DMS114 treated with DMSO at 0.1 percent for 48 hours (cell line): ENCODE results near the gene FAAP100.
A peak's percentile ranks its signal among the peaks of the same experiment; 100 is the strongest.

Source experiments
- DNase-seq: peaks from one replicate; lab custom pipeline; 2025; ENCODE audit not compliant: unreplicated experiment; lab: John Stamatoyannopoulos, UW

Gene FAAP100

DNA sequence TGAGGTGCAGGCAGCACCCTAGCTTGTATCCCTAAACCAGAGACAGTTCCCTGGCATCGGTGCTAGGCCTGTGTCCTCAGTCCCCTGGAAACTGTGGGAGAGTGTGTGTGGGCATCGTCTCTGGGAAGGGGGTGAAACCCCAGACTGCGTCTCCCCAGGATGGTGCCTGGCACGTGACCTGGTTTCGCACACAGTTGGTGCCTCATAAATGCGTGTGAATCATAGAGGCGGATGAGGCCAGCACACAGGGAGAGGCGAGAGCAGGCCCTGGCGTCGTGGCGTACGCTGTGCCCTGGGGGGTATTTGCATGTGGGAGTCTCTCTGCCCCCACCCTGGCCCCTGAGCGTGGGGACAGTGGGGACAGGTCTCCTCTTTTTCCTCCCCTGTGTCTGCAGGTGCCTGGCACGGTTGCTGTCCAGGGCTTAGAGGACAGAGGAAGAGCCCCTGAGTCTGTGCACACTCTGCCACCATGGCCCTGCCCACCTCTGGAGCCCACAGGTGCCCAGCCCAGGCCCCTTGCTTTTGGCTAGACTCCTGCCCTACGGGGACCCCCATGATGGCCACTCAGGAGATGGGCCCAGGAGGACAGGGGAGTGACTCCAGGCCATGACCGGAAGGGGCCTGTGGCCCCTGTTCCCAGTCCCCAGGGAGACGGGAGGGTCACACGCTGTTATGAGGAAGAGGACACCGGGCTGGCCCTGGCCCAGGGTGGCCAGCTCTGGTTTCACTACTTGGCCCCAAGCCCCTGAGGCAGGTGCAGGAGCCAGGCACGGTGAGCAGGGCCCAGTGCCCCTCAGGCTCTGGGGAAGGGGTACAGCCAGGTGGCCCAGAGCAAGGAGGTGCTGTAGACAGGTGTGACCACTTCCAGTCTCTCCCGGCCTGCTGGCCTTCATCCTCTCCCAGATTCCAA lies 25.2 kb downstream of the FAAP100 start:
- no peak for DNase-seq

DNA sequence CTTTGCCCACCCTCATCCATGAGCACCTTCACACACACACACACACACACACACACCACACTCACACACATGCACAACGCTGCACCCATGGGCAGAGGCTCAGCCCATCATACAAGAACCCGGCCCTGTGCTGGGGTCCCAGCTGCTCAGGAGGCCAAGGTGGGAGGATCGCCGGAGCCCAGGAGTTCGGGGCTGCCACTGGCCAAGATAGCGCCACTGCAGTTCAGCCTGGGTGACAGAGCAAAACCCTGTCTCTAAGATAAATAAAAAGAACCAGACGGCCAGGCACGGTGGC lies 27.3 kb downstream of the FAAP100 start:
- no peak for DNase-seq

DNA sequence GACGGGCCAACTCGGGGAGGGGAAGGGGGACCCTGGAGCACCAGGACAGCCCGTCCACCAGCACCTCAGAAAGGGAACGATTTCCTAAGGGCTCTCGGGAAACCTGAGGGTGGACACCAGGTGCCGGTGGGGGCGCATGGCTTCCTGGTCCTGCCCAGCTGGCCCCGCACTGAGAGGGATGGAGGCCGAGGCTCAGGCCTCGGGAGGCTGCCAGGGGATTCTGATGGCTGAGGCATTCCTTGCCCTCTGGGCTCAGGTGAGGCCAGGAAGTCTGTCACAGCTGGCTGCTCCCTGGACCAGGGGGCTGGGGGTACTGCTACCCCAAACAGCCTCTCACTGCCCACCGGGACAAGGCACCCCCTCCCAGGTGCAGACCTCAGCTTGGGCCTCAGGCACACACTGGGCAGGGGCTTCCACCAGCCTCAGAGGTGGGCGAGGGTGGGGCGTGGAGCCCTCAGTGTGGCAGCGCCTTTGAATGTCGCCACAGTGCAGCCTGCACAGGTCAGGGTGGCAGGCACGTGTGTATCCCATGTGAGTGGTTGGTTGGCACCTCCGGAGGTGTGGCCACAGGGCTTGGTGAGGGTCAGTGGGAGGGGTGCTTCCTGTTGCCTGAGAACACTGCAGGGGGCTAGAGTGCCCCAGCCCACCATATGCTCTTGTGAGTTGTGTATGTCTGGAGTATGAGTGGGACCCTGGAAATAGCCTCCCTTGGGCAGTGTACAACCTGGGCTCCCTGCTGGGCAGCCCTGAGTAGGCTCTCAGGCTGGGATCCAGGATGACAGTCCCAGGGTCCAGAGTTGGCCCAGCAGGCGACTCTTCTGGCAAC lies 27.9 kb downstream of the FAAP100 start:
- no peak for DNase-seq

DNA sequence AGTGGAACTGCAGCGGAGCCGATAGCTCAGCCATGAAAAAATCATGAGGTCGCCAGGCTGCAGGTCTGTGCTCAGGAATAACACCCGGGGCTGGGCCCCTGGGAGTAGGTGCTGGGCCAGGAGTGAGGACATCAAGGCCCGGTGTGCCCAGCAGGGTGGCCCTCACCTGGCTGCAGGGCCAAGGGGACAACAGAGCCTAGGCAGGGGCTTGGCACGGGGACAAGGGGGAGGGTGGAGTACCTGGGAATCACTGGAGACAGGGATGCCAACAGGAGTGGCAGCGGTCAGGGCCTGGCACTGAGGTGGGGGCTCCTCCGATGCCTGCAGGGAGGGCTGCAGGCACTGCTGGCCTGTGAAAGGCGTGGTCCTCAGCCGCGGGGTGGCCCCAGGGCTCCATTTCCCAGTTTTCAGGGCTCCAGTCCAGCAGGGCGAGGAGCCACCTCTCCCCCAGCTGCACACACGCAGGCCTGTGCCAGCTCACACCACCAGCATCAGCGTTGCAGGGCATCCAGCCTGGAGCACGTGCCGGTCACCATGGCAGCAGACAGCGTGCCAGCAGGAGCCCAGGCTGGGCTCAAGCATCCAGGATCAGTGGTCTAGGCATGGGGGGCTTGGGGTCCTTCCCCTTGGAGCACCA lies 28.6 kb downstream of the FAAP100 start:
- DNase-seq, result no peak

DNA sequence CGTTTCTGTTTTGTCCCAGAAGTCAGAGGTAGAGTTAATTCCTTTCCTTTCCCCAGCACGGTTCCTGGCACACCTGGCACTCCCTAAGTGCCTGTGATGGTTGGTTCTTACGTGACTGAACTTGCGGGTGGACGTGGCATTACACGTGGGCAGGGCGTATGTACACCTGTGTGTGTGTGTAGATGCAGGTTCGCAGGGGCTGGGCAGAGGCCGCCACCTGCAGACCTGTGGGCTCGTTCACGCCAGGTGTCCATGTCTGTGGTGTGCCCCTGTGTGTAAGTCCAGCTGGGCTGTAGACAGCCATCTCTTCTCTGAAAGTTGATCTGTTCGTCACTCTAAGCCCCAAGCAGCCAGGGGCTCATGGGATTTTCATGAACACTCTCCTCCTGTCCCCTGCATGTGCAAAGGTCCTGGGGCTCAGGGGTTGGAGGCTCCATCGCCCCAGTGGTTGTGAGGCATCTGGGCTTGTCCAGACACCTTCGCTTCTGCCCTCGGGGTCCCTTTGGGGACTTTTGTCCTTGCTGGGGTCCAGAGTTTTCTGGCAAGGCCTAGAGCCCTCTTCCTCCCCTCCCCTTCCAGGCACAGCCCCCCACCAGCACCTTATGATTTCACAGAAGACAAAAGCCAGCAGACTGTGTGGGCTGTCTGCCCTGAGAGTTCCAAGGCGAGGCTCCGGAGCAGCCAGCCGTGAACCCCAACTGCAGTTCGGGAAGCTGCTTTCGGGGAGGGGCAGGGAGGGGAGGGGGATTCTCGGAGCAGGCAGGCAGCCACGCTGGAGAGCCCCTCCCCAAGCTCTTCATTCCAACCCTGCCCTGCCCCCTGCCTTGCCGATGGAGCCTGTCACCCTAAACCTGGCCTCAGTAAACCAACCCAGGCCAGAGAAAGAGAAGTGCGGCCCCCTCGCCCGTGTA lies 29.4 kb downstream of the FAAP100 start:
- DNase-seq, result no peak

DNA sequence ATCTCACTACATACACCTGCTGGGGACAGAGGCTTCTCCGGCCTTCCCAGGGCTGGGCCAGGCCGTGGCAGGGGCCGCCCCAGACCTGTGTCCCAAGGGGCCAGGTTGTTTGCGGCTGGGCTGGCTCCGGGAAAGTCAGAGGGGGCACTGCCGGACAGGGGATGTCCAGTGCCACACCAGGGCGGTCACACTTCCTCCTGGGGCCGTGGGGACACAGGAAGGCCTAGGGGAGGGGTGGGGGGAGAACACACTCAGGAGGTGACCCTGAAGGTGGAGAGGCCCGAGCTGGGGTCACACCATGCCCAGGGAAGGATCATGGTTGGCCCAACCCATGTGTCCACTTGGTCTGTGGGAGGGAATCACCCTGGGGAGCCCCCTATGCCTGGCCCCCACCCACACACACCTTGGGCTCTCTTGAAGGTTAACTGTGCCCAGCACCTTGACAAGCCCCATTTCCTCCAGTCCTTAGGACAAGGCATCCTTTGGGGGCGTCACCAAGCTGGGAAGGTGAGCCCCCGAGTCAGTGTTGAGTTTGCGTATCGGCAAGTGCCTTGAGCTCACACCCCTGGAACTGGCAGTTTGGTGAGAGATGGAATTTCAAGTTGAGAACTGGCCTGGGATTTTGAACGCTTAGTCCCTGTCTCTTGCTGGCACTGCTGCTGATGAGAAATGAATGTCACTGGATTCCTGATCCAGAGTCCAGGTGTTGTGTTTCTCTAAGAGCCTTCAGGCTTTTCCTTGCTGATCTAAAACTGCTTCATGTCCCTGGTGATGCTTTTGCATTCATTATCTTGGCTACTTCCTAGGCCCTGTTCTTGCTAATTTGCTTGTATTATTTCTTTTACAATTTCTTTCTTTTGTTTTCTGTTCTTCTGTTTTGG lies 31.9 kb downstream of the FAAP100 start:
- DNase-seq, result no peak

DNA sequence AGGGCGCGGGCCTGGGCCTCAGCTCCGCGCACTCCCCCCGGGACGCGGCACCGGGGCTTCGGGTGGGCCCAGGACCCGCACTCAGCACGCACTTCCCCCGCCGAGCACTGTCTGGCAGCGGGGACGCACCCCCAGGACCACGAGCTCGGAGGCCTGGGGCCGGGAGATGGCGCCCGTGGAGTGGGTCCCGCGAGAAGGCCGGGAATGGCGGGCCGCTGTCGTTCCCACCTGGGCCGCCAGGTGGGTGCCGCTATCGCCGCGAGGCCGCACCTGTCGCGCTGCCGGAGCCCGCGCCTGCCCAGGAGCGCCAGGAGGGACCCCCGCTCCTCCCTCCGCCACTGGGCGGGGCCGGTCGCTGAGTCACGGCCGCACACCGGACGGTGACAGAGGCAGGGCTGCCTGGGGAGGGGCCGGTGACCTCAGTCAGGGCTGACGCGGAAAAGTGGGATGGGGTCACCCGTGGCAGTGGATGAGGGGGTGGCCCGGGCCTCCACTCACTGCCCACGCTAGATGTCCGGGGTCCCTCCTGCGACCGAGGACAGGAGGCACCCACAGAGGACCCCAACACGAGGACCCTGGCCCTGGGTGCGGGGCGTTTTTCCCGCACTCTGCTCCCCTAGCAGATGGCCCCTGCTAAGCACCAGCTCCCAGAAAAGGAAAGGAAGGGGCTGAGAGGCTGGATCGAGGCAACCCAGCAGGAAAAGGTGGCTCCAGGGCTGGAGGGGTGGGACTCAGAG lies 32.7 kb downstream of the FAAP100 start:
- no peak for DNase-seq

DNA sequence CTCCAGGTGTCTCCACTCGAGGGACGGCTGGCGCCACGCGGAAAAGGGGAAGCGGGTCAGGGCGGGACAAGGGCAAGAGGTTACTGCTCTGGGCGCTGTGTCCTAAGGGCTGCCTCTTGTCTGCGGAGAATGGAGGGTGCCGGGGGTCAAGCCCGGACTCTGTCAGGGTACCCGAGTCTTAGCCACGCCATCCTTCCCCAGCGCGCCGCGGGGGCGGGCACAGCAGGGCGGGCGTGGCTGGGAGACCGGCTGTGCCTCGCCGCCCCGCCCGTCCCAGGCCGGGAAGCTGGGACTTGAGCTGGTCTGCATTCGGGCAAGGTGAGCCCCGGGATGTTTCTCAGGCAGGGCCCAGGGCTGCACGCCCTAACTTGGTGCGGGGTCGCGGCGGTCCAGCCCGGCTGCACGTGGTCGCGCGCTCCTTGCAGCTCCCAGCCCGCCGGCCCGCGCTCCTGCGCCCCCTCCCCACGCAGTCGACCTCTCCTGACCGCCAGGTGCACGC lies 33.3 kb downstream of the FAAP100 start:
- DNase-seq, result no peak

DNA sequence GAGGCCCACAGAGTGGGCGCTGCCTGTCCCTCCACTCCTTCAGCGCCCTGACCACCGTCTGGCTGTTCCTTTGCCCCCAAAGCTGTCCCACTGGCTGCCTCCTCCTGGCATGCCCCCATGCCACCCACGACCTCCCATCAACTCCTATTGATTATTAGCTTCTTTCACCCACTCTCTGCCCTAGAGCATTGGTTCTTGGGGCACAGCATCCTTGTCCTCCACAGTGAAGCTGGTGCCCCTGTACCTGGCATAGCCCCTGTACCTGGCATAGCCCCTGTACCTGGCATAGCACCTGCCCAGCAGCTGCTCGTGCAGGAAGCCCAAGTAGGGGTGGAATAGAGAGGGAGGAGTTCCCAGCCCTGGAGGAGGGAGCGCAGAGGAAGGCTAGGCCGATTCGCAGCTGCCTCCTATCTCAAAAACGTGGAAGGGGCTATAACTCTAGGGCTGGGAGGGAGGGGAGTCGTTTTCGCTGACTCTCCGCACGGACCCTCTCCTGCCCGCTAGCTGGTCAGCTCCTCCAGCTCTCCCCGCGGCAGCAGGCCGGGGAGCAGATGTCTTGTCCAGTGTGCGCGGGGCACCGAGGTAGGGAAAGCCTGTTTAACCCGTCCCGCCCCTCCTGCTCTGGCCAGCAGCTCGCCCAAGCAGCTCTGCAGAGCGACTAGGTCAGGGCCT lies 33.9 kb downstream of the FAAP100 start:
- no peak for DNase-seq

DNA sequence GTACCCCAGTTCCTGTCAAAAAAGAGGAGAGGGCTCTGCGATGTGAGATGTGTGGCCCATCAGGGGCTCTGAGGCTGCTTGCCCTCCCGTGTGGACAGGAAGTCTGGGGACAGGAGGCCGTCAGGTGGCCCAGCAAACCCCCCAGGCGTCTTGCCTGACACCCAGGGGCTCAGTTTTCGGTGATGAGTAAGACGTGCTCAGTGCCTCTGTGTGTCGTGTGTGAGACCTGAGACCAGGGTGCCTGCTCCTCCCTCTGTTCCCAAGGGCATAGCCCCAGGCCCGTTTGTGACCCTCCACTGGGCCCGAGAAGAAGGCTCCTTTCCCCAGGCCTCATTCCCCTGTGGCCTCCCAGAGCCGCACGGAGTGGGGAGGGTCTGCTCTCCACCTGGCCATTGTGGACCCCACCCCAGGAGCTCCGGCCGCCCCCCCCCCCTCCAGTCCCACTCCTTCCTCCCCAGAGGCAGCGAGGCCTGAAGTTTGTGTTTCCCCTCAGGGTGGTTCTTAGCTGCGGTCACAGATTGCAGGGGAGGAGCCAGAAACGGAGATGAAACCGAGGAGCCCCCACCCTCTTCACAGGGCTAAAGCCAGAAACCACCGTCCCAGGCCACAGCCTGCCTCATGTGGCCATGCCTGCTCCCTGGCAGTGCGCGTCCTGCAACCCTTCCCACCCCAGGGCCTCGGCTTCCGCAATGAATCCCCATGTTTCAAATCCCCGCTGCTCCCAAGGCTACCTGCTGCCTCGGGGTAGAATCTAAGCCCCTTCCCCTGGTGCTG lies 34.6 kb downstream of the FAAP100 start:
- no peak for DNase-seq

DNA sequence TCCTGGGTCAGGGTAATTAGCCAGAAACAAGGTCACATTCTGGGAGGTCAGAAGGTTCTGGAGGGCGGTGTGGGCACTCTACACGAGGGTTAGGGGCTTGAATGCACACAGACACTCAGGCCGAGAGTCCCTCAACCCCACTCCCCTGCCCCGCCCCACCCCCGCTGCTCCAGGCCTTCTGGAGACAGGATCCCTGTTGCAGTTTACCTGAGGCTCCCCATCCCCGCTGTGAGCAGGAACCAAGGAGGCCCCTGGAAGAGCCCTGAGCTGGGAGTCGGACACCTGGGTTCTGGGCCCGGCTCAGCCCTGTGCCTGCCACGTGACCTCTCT lies 35.2 kb downstream of the FAAP100 start:
- DNase-seq, result no peak

DNA sequence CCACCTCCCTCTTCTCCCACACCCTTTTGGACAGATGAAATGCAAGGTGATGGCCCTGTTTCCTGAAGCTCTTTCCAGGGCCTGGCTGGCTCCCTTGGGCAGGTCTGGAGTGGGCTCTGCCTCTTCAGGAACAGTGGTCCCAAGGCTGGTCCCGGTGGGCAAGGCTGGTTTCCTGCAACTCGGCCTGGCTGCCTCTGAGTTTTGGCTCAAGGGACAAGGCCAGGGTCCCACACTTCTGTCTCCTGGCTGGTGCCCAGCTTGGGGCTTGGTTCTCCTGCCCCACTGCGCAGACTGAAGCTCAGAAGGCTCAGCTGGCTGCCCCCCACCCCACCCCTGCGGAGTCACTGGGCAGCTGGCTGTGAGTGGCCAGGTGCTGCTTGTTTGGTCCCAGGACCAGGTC lies 35.7 kb downstream of the FAAP100 start:
- no peak for DNase-seq

DNA sequence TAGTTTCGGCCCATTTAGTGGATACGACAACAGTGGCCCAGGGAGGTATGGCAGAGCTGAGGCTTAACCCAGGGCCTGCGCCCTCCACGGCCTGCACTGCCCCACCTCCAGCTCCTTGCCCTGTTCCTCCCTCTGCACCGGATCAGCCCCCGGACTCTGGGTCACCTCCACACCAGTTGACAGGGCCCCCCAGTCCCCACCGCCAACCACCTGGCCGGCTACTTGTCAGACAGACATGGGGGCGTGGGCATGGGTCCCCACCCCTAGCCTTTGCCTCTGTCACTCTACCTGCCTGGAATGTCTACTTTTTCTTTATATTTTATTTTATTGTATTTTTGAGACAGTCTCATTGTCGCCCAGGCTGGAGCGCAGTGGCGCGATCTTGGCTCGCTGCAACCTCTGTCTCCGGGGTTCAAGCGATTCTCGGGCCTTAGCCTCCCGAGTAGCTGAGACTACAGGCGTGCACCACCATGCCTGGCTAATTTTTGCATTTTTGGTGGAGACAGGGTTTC lies 36.6 kb downstream of the FAAP100 start:
- DNase-seq, result no peak

DNA sequence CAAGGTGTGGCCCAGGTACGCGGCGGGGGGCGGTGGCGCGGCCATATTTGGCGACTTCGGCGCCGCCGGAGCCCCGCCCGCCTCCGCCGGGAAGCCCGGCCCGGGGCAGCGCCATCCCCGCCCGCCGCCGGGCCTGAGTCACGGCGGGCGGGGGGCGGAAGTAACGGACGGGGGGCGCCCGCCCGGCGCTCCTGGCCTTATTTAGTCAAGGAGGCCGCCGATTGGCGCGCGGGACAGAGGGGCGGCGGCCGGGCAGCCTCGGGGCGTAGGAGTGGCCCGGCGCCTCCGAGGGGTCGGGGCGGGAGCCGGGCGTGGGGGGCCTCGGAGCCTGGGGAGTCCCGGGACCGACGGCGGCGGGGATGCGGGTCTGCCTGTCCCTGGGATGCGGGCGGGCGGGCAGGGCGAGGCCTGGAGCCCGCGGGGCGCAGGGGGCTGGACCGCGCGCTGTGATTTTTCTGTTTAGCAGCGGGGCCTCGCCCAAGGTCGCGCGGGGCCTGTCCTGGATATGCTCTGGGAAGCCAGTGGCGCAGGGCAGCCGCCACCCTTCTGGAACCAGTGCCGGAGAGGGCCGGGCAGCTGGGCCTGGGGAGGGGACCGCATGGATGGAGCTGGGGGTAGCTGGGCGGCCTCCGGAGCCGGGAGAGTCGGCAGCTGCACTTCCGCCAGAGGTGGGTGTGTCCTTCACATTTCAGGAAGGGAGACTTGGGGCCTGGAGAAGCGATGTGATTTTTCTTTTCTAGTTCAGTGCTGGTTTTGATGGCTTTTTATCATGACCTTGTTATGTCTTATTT lies 37.2 kb downstream of the FAAP100 start:
- DNase-seq, result peak; percentile 45

DNA sequence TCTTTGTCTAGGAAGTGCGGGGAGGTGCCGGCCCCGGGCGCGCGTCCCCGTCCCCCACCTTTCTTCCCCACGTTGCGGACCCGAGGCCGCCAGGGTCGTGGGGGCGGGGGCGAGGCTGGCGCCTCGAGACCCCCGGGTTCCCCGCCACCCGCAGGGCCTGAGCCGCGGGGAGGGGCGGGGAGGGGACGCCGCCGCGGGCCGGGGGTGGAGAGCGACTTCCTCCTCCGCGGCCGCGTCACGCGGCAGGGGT lies 37.7 kb downstream of the FAAP100 start:
- DNase-seq, result no peak

DNA sequence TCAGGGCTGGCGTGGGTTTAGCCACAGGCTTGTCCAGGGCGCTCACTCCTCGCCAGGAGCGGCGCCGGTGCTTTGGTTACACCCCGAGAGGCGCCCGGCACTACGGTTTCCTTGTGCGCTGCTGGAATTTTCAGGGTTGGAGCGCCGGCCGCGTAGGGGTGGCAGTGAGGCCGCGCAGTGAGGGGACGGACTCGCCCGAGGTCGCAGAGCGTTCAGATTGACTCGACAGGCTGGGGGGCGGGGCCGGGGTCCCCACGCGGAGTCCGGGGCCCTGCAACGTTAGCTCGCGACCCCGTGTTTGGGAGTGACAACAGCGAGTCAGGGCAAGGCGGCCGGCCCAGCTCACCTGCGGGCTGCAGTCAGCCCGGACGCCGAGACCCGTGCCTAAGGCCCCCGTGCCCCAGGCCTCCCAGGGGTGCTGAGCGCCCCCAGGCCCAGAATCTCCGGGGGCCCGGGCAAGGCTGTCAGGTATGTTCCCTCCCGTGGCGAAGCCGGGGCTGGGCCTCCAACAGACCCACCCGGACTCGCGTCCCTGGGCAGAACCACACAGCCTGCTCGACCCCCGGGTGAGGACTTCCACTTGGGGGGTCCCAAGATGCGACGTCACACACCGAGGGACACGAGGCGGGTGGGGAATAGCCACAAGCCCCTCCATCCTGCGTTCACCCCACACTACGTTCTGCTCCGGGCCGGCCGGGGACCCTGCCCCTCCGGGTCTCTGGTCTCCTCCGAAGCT lies 38.2 kb downstream of the FAAP100 start:
- DNase-seq, result no peak

DNA sequence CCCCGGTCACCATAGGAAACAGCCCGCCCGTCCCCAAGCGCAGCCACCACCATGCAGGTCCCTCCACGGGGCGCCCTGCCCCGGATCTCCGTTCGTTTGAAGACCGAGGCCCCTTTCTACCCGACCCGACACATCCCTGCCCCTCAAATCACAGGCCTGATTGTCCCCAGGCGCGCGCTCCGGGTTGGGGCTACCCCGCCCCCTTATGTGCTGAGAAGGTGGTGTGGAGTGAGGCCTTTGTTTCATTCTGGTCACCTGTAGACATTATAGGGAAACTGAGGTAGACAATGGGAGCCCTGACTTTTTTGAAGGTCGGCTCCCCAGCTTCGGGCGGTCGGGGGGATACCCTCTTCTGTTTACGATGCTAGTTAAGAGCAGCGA lies 38.8 kb downstream of the FAAP100 start:
- peak; percentile 24 for DNase-seq
